AG04449 (cell line): ENCODE data around the gene DCBLD2.
"Not testable (repeated sequence)": the region's sequence is repeated elsewhere in the genome, so short reads cannot be mapped to it uniquely, and the experiment has no call there.

Experiments
- CTCF ChIA-PET: fragments of 350-600 bp; formaldehyde crosslinking; extraction: SDS; loops from one replicate; lab custom pipeline; 2021; ENCODE audit warnings: antibody characterized with exemption; lab: Yijun Ruan, JAX
- POLR2A ChIA-PET: fragments of 400-600, 350-600 bp; formaldehyde crosslinking; extraction: SDS; loops from one replicate; lab custom pipeline; 2020; ENCODE audit warnings: antibody characterized with exemption, inconsistent platforms; lab: Yijun Ruan, JAX
- DNase-seq: peaks from one replicate; pipeline ENCODE4 v3.0.0-alpha.2; 2010; ENCODE audit warnings: low read depth, low spot score
- H3K4me3 ChIP-seq: 2 replicates; pipeline ENCODE4 v1.5.1; 2011; ENCODE audit warnings: low read depth, mild to moderate bottlenecking, control low read depth, low read length
- TF ChIP-seq, protein P1 (sequence below): IDR thresholded peaks from one replicate; pipeline ENCODE4 v1.5.1; 2011; ENCODE audit warnings: mild to moderate bottlenecking, moderate library complexity, low read length, control low read depth, inconsistent platforms; ENCODE audit not compliant: insufficient read depth; ENCODE audit errors: missing control alignments

DCBLD2 gene

DNA sequence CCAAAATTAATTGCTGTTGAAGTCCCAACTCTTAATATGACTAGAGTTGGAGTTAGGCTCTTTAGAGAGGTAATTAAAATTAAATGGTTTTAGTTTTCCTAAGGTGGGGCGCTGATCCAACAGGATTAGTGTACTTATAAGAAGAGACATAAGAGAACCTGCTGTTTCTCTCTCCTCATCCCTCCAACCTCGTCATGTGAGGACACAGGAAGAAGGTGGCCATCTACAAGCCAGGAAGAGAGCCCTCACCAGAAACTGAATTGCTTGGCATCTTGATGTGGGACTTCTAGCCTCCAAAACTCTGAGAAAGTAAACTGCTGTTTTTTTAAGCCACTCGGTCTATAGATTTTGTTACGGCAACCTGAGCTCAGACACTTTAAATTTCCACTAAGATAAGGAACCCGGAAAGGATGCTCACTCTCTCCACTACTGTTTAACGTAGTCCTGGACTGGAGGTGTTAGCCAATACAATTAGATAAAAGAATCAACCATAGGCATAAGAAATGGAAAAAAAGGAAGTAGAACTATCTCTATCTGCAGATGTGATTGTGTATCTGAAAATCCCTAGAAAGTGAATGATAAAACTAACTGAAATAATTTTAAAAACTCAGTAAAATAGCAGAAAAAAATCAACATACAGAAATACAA lies 26.8 kb downstream of the DCBLD2 start:
- H3K4me3 ChIP-seq, result no peak overlapping the region
- DNase-seq, result no peak
- CTCF ChIA-PET, result interaction anchor here (1.5 kb wide), 1 partner anchor 119 kb away, joined by 3 read pairs; no protein-coding TSS in a partner anchor
- TF ChIP-seq, protein P1, sequence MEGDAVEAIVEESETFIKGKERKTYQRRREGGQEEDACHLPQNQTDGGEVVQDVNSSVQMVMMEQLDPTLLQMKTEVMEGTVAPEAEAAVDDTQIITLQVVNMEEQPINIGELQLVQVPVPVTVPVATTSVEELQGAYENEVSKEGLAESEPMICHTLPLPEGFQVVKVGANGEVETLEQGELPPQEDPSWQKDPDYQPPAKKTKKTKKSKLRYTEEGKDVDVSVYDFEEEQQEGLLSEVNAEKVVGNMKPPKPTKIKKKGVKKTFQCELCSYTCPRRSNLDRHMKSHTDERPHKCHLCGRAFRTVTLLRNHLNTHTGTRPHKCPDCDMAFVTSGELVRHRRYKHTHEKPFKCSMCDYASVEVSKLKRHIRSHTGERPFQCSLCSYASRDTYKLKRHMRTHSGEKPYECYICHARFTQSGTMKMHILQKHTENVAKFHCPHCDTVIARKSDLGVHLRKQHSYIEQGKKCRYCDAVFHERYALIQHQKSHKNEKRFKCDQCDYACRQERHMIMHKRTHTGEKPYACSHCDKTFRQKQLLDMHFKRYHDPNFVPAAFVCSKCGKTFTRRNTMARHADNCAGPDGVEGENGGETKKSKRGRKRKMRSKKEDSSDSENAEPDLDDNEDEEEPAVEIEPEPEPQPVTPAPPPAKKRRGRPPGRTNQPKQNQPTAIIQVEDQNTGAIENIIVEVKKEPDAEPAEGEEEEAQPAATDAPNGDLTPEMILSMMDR, result no peak
- POLR2A ChIA-PET, result interaction anchor here (0.6 kb wide), 1 partner anchor 97 kb away, joined by 3 read pairs; no protein-coding TSS in a partner anchor

DNA sequence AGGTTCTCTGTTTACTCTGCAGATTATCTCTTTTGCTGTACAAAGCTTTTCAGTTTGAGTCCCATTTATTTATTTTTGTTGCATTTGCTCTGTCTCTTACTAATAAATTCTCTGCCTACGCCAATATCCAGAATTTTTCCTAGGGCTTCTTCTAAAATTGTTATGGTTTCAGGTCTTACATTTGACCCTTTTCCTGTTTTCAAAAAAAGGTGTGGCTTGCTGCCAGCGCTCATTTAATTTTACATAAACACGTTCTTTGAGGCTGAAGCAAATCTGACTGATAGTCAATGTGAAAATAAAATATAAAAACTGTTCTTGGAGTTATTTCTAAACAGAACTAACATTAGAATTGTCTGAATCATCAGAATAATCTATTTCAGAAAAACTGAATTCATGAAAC lies 32.1 kb downstream of the DCBLD2 start:
- TF ChIP-seq, protein P1, result no peak
- CTCF ChIA-PET, result no interaction called here
- DNase-seq, result no peak
- POLR2A ChIA-PET, result no interaction called here
- H3K4me3 ChIP-seq, result no peak overlapping the region

DNA sequence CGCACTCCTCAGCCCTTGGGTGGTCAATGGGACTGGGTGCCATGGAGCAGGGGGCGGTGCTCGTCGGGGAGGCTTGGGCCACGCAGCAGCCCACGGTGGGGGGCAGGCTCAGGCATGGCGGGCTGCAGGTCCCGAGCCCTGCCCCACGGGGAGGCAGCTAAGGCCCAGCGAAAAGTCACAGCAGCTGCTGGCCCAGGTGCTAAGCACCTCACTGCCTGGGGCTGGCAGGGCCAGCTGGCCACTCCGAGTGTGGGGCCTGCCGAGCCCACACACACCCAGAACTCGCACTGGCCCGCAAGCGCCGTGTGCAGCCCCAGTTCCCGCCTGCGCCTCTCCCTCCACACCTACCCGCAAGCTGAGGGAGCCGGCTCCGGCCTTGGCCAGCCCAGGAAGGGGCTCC lies 43.5 kb downstream of the DCBLD2 start:
- CTCF ChIA-PET, H3K4me3 ChIP-seq, DNase-seq, POLR2A ChIA-PET: not testable (repeated sequence)

DNA sequence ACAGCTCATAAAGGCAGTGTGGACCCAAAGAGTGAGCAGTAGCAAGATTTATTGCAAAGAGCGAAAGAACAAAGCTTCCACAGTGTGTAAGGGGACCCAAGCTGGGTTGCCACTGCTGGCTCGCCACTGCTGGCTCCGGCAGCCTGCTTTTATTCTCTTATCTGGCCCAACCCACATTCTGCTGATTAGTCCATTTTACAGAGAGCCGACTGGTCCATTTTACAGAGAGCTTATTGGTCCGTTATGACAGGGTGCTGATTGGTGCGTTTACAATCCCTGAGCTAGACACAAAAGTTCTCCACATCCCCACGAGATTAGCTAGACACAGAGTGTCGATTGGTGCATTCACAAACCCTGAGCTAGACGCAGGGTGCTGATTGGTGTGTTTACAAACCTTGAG lies 44.2 kb downstream of the DCBLD2 start:
- DNase-seq, H3K4me3 ChIP-seq, POLR2A ChIA-PET, CTCF ChIA-PET: not testable (repeated sequence)

DNA sequence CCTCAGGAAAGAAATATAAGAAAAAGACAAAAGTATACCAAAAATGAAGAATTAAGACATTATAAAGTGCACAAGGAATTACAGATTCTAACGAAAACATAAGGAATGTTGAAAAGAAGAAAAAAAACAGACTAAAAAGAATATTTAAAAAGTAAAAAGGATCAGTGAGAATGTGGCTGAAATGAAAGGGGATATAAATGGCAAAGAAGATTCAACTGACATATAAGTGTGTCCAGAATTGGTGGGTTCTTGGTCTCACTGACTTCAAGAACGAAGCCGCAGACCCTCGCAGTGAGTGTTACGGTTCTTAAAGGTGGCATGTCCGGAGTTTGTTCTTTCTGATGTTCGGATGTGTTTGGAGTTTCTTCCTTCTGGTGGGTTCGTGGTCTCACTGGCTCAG lies 44.8 kb downstream of the DCBLD2 start:
- CTCF ChIA-PET, result no interaction called here
- DNase-seq, result no peak
- no peak overlapping the region for H3K4me3 ChIP-seq
- TF ChIP-seq, protein P1, result no peak
- POLR2A ChIA-PET, result no interaction called here

DNA sequence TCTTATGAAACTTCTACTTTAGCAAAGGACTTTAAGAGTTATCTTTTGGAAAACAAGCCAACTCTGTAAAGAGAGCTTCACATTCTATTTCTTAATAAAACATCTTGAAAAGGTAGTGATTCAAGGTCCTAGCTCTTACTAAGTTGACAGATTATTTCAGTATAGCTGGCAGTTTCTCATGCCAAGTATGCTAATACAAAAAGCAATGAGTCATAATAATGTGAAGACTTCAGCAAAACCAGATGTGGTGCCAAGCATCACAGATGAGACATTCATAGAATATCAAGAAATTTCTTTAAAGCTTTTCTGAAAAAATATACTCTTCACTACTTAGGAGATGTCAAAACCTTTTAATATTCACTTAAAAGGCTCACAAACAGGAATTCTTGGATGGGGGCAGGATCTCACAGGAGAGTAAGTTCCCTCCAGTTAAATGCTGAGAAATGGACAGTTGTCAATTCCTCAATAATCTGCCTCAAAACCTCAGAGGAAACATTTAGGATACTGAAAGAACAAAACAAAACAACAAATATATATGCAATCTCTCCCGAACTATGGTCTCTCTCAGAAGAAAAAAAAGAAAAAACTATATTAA lies 45.6 kb downstream of the DCBLD2 start:
- POLR2A ChIA-PET, result no interaction called here
- no peak overlapping the region for H3K4me3 ChIP-seq
- DNase-seq, result peak; percentile 82
- CTCF ChIA-PET, result interaction anchor here (1.2 to 2.8 kb wide), 3 partner anchors 38 to 138 kb away, joined by 5 to 20 read pairs (median 6); no protein-coding TSS in a partner anchor
- TF ChIP-seq, protein P1, result no peak

DNA sequence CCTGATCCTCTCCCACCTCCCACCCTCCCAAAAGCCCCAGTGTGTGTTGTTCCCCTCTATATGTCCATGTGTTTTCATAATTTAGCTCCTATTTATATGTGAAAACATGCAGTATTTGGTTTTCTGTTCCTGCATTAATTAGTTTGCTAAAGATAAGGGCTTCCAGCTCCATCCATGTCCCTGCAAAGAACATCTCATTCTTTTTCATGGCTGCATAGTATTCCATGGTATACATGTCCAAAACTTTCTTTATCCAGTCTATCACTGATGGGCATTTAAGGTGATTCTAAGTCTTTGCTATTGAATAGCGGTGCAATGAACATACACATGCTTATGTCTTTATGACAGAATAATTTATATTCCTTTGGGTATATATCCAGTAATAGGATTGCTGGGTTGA lies 53.4 kb downstream of the DCBLD2 start:
- no peak overlapping the region for H3K4me3 ChIP-seq
- no peak for DNase-seq
- TF ChIP-seq, protein P1, result no peak
- ChIA-PET POLR2A (no interaction called here), CTCF (interaction anchor here (1.0 kb wide), 1 partner anchor 146 kb away, joined by 4 read pairs; no protein-coding TSS in a partner anchor)
